Measurements from ENCODE around the gene GIMAP6. TPM values are rescaled to one million over a fixed set of nuclear protein-coding genes. Genes with fewer than 3 reads are reported as not detected.
"Not testable (repeated sequence)": the region's sequence is repeated elsewhere in the genome, so short reads cannot be mapped to it uniquely, and the experiment has no call there.

GIMAP6 gene
- total RNA-seq, 1 experiment from 2014 or later = not detected

- POLR2A ChIA-PET (ENCODE audit: unreplicated experiment) = no interaction called here
- Histone ChIP-seq H3K4me2 (no peak overlapping the region), H2AFZ (no peak overlapping the region), H3K9me3 (ENCODE audit: insufficient read depth, low read depth) (no peaks in the 10 kb centered on the region), H3K4me3 (no peak overlapping the region), H3F3A (ENCODE audit: insufficient read depth, low read depth) (no peaks in the 10 kb centered on the region), H3K27me3 (ENCODE audit: insufficient read depth, low read depth) (no peaks in the 10 kb centered on the region; the same call in 1 of the 2 replicates), H3K79me2 (ENCODE audit: low read depth) (no peaks in the 10 kb centered on the region), H3K36me3 (ENCODE audit: low read depth) (no peaks in the 10 kb centered on the region), H3K27ac (no peak overlapping the region), H3K4me1 (replicated peaks; ENCODE audit: insufficient read depth) (no peaks in the 10 kb centered on the region), H4K20me1 (ENCODE audit: insufficient read depth) (no peaks in the 10 kb centered on the region), H3K9me2 (ENCODE audit: insufficient read depth) (no peaks in the 10 kb centered on the region)
- TF ChIP-seq EZH2 (IDR thresholded peaks at IDR 0.05; ENCODE audit: low read depth) (no peak), CTCF (conservative IDR thresholded peaks at IDR 0.05) (no peak)
- CTCF ChIA-PET = no interaction called here
- BruUV-seq (replicated peaks) = no TSS peak
- intact Hi-C loops (cut with micrococcal nuclease; ENCODE audit: unreplicated experiment) = no loop called here
- DNase-seq = no peak
Observed at GRCh38 chr7:150675714-150676113, 43.5 kb upstream of the GIMAP6 start.

DNA sequence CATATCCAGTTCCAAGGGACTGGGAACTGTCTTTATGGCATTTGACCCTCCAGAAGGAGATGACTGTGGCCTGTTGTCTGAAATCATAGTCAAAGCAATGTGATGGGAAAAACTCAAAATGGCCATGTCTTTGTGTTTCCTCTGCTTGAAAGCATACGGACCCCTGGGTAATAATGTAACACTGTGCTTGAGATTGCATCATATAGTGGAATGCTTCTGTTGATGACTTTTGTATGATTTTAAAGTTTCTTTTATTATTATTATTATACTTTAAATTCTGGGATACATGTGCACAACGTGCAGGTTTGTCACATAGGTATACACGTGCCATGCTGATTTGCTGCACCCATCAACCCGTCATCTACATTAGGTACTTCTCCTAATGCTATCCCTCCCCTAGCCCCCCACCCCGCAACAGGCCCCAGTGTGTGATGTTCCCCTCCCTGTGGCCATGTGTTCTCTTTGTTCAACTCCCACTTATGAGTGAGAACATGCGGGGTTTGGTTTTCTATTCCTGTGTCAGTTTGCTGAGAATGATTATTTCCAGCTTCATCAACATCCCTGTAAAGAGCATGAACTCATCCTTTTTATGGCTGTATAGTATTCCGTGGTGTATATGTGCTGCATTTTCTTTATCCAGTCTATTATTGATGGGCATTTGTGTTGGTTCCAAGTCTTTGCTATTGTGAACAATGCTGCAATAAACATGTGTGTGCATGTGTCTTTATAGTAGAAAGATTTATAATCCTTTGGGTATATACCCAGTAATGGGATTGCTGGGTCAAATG, 39.8 kb upstream of the GIMAP6 start:
- H3K27me3 ChIP-seq (ENCODE audit: insufficient read depth, low read depth); H3K9me2 ChIP-seq (ENCODE audit: insufficient read depth); H2AFZ ChIP-seq; H3K36me3 ChIP-seq (ENCODE audit: low read depth); BruUV-seq (replicated peaks); H3K4me2 ChIP-seq; CTCF ChIA-PET; H4K20me1 ChIP-seq (ENCODE audit: insufficient read depth); H3K27ac ChIP-seq; H3K4me1 ChIP-seq (replicated peaks; ENCODE audit: insufficient read depth); H3F3A ChIP-seq (ENCODE audit: insufficient read depth, low read depth); DNase-seq; H3K79me2 ChIP-seq (ENCODE audit: low read depth); POLR2A ChIA-PET (ENCODE audit: unreplicated experiment); H3K9me3 ChIP-seq (ENCODE audit: insufficient read depth, low read depth); intact Hi-C loops (cut with micrococcal nuclease; ENCODE audit: unreplicated experiment); H3K4me3 ChIP-seq: not testable (repeated sequence)

DNA sequence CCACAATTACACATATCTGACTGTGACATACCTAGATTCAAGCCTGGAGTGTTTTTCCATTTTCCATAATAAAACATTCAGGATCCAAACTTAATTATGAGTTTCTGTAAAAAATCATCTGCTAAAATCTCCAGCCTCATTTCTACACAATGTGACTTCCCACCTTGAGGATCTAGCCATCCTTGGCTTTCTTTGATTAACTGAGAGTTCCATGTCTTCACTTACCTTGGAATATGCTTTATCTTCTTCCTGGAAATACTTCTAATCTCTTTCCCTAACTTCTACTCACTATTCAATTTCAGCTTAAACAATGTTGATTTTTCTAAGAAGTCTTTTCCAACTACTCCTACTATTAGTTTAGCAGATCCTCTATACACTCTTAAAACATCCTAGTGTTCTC, 36.8 kb upstream of the GIMAP6 start:
- intact Hi-C loops (cut with micrococcal nuclease; ENCODE audit: unreplicated experiment) = no loop called here
- CTCF ChIA-PET = no interaction called here
- Histone ChIP-seq H3K27ac (no peak overlapping the region), H3K4me3 (no peak overlapping the region), H3K36me3 (ENCODE audit: low read depth) (no peaks in the 10 kb centered on the region), H3K79me2 (ENCODE audit: low read depth) (no peaks in the 10 kb centered on the region), H3K4me1 (replicated peaks; ENCODE audit: insufficient read depth) (no peaks in the 10 kb centered on the region), H2AFZ (no peak overlapping the region), H3K4me2 (no peak overlapping the region), H4K20me1 (ENCODE audit: insufficient read depth) (no peaks in the 10 kb centered on the region), H3K27me3 (ENCODE audit: insufficient read depth, low read depth) (peaks cover 9% of the 10 kb centered on the region; the same call in 1 of the 2 replicates), H3K9me3 (ENCODE audit: insufficient read depth, low read depth) (no peaks in the 10 kb centered on the region), H3F3A (ENCODE audit: insufficient read depth, low read depth) (no peaks in the 10 kb centered on the region), H3K9me2 (ENCODE audit: insufficient read depth) (no peaks in the 10 kb centered on the region)
- TF ChIP-seq CTCF (conservative IDR thresholded peaks at IDR 0.05) (no peak), EZH2 (IDR thresholded peaks at IDR 0.05; ENCODE audit: low read depth) (no peak)
- no peak for DNase-seq
- no TSS peak for BruUV-seq (replicated peaks)
- POLR2A ChIA-PET (ENCODE audit: unreplicated experiment) = no interaction called here

DNA sequence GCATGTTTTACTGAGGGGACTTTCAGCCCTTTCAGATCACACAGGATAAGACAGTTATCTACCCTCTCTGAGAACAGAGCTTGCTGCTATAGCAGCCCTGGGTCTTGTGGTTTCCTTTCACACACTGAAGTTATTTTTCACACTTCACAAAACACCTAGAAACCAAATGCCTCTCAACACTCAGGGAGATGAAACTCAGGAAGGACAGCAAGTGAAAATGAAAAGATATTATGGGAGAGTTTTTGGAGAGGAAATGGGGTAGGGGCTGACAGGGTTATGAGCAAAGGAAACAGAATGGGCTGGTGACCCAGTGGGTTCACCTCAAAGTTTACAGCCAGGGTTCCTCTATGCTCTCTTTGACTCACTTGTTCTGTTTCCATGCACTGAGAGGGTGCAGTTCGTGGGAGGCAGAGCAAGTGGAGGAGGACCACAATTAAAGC, 36.3 kb upstream of the GIMAP6 start:
- DNase-seq = no peak
- no peaks in the 10 kb centered on the region for H3K9me2 ChIP-seq (ENCODE audit: insufficient read depth)
- H3K4me3 ChIP-seq = no peak overlapping the region
- no peaks in the 10 kb centered on the region for H4K20me1 ChIP-seq (ENCODE audit: insufficient read depth)
- no peaks in the 10 kb centered on the region for H3K79me2 ChIP-seq (ENCODE audit: low read depth)
- H2AFZ ChIP-seq = no peak overlapping the region
- no peaks in the 10 kb centered on the region for H3F3A ChIP-seq (ENCODE audit: insufficient read depth, low read depth)
- H3K4me2 ChIP-seq = no peak overlapping the region
- peaks cover 9% of the 10 kb centered on the region; the same call in 1 of the 2 replicates for H3K27me3 ChIP-seq (ENCODE audit: insufficient read depth, low read depth)
- no TSS peak for BruUV-seq (replicated peaks)
- H3K36me3 ChIP-seq (ENCODE audit: low read depth) = no peaks in the 10 kb centered on the region
- TF ChIP-seq EZH2 (IDR thresholded peaks at IDR 0.05; ENCODE audit: low read depth) = no peak
- TF ChIP-seq CTCF (conservative IDR thresholded peaks at IDR 0.05) = no peak
- POLR2A ChIA-PET (ENCODE audit: unreplicated experiment) = no interaction called here
- CTCF ChIA-PET = no interaction called here
- no peaks in the 10 kb centered on the region for H3K9me3 ChIP-seq (ENCODE audit: insufficient read depth, low read depth)
- intact Hi-C loops (cut with micrococcal nuclease; ENCODE audit: unreplicated experiment) = no loop called here
- H3K4me1 ChIP-seq (replicated peaks; ENCODE audit: insufficient read depth) = no peaks in the 10 kb centered on the region
- H3K27ac ChIP-seq = no peak overlapping the region
